COLO668 (cell line): ENCODE data around the gene KEAP1.

Experiments
- DNase-seq: peaks from one replicate; lab custom pipeline; 2025; ENCODE audit not compliant: unreplicated experiment; lab: John Stamatoyannopoulos, UW

The KEAP1 gene

DNA sequence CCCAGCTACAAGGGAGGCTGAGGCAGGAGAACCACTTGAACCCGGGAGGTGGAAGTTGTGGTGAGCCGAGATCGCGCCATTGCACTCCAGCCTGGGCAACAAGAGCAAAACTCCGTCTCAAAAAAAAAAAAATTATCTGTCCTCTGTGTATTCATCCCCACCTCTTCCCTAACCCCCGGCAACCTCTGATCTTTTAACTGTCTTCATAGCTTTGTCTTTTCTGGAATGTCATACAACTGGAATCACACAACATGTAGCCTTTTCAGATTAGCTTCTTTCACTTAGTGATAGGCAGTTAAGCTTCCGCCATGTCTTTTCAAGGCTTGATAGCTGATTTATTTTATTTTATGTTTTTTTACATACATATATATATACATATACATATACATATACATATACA, 22.5 kb upstream of the KEAP1 start:
- DNase-seq = no peak

- no peak for DNase-seq
Observed at GRCh38 chr19:10523135-10523636, 20.0 kb upstream of the KEAP1 start.

- no peak for DNase-seq
Observed at GRCh38 chr19:10521461-10522171, 18.5 kb upstream of the KEAP1 start.

GRCh38 chr19:10520652-10521318, 17.6 kb upstream of the KEAP1 start:
- peak; percentile 17 for DNase-seq

- no peak for DNase-seq
Observed at GRCh38 chr19:10519421-10519820, 16.3 kb upstream of the KEAP1 start.

- no peak for DNase-seq
Observed at GRCh38 chr19:10518444-10519361, 15.5 kb upstream of the KEAP1 start.

DNA sequence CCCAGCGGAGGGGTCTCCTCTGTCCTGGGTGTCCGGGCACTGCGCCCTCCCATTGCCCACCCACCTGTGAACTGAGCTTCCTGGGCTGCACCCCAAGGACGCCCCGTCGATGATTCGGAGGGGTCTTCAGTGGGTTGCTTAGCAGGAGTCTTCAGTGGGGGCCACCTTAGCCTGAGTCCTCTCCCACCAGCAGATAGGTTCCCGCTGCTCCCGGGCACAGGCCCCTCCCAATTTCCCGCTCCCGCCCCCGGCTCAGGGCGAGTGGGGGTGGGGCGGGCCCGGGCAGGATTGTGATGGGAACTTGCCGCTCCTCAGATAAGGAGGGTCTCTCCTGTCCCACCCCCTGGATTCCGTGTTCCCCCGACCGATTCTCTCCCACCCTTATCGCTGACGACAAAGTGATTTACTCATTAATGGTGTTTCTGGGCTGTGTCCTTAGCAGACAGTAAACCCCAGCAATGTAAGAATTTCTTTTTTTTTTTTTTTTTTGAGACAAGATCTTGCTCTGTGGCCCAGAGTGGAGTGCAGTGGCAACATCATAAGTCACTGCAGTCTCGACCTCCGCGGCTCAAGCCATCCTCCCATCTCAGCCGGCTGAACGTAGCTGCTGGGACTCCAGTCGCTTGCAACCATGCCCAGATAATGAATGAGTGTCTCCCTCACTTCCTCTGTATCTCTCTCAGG, 14.7 kb upstream of the KEAP1 start:
- DNase-seq = no peak

GRCh38 chr19:10517361-10517759, 14.2 kb upstream of the KEAP1 start, which contains the start of gene S1PR5:
Gene S1PR5 (minus strand): TSS chr19:10517447. CDS start chr19:10515011, 2,436 bp downstream.
- no peak for DNase-seq

DNA sequence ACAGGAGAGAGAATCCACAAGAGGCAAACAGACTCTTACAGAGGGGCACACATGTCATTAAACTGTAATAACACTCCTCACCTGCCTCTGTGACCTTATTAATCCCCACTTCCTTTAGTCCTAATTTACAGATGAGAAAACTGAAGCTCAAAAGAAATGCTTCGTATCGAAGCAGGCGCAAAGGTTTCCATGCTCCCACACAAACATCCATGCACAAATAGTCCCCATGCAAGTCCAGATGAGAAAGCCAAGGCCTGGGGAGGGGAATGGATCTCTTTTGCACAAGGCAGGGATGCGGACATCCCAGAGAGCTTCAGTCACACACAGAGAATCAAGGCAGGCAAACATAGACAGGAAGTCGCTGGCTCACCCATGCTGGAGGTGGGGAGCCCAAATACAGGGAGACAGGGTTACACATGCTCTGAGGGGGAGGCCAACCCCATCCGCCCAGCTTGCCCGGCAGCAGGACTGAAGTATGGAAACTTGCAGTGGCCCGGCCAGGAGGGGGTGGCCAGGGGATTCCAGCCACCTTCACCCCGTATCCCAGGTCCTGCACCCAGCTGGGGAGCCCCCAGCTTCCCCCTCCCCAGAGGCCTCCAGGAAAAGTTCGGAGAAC, 13.6 kb upstream of the KEAP1 start:
- no peak for DNase-seq

- no peak for DNase-seq
Observed at GRCh38 chr19:10516064-10516385, 12.9 kb upstream of the KEAP1 start.

GRCh38 chr19:10514211-10515145, 11.3 kb upstream of the KEAP1 start:
- peak; percentile 25 for DNase-seq

DNA sequence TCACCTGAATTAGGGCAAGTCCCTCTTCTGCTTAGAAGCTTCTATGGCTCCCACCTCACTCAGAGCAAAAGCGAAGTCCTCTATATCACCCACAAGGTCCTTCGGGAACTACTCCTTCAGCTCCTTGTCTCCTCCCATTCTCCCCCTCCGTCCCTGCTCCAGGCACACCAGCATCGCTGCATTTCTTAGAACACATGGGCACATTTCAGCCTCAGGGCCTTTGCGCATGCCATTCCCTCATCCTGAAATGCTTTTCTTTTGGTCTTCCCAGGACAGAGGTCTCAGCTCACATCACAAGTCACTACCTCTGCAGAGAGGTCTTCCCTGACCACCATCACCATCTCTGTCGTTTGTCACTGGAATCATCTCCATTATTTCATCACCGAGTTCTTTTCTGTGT, 10.1 kb upstream of the KEAP1 start:
- no peak for DNase-seq

GRCh38 chr19:10510301-10510802, 7.2 kb upstream of the KEAP1 start:
- DNase-seq = peak; percentile 13

- DNase-seq = no peak
Observed at GRCh38 chr19:10508707-10509106, 5.6 kb upstream of the KEAP1 start.

DNA sequence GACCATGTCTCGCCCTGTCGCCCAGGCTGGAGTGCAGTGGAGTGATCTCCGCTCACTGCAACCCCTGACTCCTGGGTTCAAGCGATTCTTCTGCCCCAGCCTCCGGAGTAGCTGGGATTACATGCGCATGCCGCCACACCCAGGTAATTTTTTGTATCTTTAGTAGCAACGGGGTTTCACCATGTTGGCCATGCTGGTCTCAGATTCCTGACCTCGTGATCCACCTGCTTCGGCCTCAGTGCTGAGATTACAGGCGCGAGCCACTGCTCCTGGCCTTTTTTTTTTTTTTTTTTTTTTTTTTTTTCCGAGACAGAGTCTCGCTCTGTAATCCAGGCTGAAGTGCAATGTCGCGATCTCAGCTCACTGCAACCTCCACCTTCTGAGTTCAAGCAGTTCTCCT, 4.9 kb upstream of the KEAP1 start:
- DNase-seq = no peak

- peak; percentile 74 for DNase-seq
Observed at GRCh38 chr19:10505583-10506229, 2.5 kb upstream of the KEAP1 start.

- peak; percentile 96 for DNase-seq
Observed at GRCh38 chr19:10502524-10503001, 593 bp downstream of the KEAP1 start.

- DNase-seq = peak; percentile 83
Observed at GRCh38 chr19:10501971-10502523, 1.1 kb downstream of the KEAP1 start.
